Left ventricle myocardium inferior (tissue), 1 donor: ENCODE measurements around the gene FAM174C. TPM values are rescaled to one million over a fixed set of nuclear protein-coding genes. Genes with fewer than 3 reads are reported as not detected.

Source experiments
- DNase-seq: peaks from one replicate; pipeline ENCODE4 v3.0.0-alpha.2; 2020
- H3K27ac ChIP-seq: fragments of 200-600 bp; replicated peaks from 2 replicates; pipeline ENCODE4 v1.8.0; 2021
- H3K27me3 ChIP-seq: fragments of 200-600 bp; 2 replicates; pipeline ENCODE4 v1.8.0; 2021; ENCODE audit warnings: low read depth
- H3K36me3 ChIP-seq: fragments of 200-600 bp; 2 replicates; pipeline ENCODE4 v1.8.0; 2021
- H3K4me1 ChIP-seq: fragments of 200-600 bp; 2 replicates; pipeline ENCODE4 v1.8.0; 2021
- H3K4me3 ChIP-seq: fragments of 200-600 bp; 2 replicates; pipeline ENCODE4 v1.8.0; 2021; ENCODE audit warnings: mild to moderate bottlenecking, moderate library complexity
- H3K9me3 ChIP-seq: fragments of 200-600 bp; replicated peaks from 2 replicates; pipeline ENCODE4 v1.8.0; 2021
- CTCF ChIP-seq: fragments of 200-600 bp; IDR thresholded peaks from 2 replicates; pipeline ENCODE4 v1.8.0; 2021; ENCODE audit warnings: antibody characterized with exemption, mild to moderate bottlenecking, borderline replicate concordance
- intact Hi-C: fragments of 100-400 bp; cut with micrococcal nuclease; formaldehyde crosslinking; loops from one replicate; pipeline ENCODE4 v1.11.0; 2022
- total RNA-seq: library from RNA; stranded (reverse); fragmentation: NEBNext Ultra II Directional; extraction: Animal tissue kit (Norgen Biotek cat#: 25700); gene quantifications from one replicate; pipeline ENCODE4 v1.2.1, GENCODE V29; 2021
- donor health status: DM: no; HTN: yes; CAD: no; lungs with severe emphysema.

FAM174C gene
- total RNA-seq, 1 donor from 2014 or later = 12.4 TPM

DNA sequence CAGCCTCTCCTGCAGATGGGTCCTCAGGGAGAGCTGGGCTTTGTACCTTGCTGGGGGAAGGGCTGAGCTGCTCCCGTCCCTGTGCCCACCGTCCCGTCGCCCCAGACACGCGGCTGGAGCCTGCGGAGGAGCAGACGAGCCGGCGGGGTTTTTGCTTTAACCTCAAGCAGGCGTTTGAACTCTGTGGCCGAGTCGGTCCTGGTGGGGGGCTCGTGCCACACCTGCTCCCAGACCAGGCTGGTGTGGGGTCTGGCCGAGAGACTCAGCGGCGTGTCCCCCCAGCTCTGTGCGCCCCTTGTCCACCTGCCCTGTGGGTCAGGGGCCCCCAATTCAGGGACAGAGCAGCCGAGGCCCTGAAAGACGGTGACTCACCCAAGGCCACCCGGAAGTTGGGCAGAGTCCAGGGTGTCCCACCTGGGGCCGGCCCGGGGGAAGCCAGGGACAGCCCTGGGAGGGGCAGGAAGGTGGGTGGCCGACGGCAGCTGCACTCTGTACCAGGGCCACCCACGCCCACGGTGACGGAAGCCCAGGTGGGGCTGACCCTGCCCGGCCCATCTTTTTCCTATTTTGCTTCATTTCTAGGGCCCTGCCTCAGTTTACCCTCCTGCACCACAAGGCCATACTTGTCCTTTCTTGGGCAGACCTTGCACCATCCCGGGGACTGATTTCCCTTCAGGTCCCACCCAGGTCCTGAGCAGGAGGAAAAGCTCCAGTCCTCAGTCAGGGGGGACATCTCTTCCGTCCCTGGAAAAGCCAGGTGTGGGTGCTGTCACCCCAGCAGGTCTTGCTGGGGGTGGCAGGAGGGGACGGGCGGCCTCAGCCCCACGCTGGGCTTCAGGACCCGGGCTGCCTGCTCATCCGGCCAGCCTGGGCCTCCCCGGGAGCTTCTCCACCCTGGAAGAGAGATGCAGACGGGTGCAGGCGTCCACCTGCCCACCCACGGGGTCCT is 15.6 kb downstream of the FAM174C start:
- Histone ChIP-seq H3K27me3 (peaks cover 99% of the 10 kb centered on the region), H3K4me3 (no peak overlapping the region), H3K4me1 (peaks cover 17% of the 10 kb centered on the region), H3K36me3 (no peaks in the 10 kb centered on the region), H3K27ac (no peak overlapping the region), H3K9me3 (no peaks in the 10 kb centered on the region)
- intact Hi-C loops = no loop called here
- no peak for DNase-seq
- no peak for TF ChIP-seq CTCF

GRCh38 chr19:1291761-1292418 is 16.6 kb downstream of the FAM174C start:
- Histone ChIP-seq H3K4me3 (no peak overlapping the region), H3K27ac (no peak overlapping the region), H3K27me3 (peaks cover 100% of the 10 kb centered on the region), H3K36me3 (no peaks in the 10 kb centered on the region), H3K4me1 (peaks cover 11% of the 10 kb centered on the region), H3K9me3 (no peaks in the 10 kb centered on the region)
- intact Hi-C loops = no loop called here
- DNase-seq = no peak
- no peak for TF ChIP-seq CTCF

DNA sequence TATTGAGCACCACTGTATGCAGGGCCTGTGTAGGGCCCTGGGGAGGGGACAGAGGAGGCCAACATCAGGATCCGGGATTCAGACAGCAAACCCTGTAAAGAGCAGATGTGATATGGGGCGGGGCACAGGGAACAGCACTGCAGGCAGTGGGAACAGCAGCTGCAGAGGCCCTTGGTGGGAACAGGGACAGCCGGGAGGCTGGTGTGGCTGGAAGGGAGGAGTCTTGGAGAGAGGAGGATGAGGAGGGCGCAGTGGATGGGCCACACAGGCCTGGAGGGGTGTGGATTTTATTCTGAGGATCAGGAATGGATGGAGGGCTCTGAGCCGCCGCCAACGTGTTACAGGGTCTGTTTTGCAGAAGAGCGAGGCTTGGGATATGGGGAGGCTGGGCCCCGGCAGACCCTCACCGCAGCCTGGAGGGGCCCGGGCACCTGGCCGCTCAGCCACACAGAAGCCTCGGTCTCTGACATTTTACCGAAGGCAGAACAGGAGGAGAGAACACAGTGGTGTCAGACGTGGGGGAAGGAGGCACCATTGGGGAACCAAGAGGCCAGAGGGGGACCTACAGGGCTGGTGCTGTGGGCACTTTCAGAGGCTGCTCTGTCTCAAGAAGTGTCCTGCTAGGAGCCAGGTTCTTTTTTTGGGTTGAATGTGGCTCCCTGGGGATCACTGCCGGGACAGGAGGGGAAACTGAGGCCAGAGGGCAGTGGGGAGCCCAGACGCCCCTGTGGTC is 17.3 kb downstream of the FAM174C start:
- H3K4me3 ChIP-seq = no peak overlapping the region
- no peaks in the 10 kb centered on the region for H3K9me3 ChIP-seq
- H3K4me1 ChIP-seq = peaks cover 5% of the 10 kb centered on the region
- TF ChIP-seq CTCF = no peak
- no peak for DNase-seq
- H3K36me3 ChIP-seq = no peaks in the 10 kb centered on the region
- H3K27me3 ChIP-seq = peaks cover 93% of the 10 kb centered on the region
- intact Hi-C loops = no loop called here
- no peak overlapping the region for H3K27ac ChIP-seq

DNA sequence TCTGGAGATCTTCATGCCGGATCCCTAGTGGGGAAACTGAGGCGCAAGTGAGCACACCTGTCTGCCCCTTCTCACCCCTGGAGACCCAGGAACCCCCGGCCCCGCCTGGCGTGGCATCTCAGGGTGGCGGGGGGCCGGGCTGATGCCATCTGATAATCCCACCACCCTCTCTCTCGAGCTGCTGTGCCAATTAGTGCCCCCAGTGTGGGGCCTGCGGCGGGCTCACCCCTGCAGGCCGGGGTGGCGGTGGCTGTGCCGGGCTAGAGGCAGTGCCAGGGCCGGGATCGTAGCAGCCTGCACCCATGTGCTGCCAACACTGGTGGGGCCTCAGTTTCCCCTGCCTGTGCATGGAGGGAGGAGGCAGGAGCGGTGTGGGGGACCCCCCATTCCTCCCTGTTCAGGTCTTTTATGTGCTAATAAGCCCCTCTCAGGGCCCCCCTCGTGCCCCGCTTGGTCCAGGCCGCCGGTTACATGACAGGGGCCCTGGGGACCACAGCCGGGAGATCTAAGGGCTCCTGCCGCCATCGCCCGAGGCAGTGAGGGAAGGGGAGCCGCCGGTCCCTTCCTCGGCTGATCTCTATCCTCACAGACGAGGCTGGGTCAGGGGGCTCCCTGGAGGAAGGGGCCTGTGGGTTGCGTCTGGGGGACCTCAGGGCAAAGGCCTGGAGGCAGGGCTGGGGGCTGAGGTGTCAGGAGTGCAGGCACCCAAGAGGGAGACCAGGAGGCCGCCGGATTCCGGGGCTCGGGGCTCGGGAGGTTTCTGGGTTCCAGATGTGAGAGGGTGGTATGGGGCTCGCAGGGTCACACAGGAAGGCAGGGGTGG is 18.7 kb downstream of the FAM174C start:
- DNase-seq = no peak
- H3K36me3 ChIP-seq = no peaks in the 10 kb centered on the region

More for the DNA sequence above, 18.7 kb downstream of the FAM174C start:
- Histone ChIP-seq H3K4me3 (no peak overlapping the region), H3K27ac (no peak overlapping the region), H3K9me3 (no peaks in the 10 kb centered on the region), H3K4me1 (peaks cover 5% of the 10 kb centered on the region), H3K27me3 (peaks cover 79% of the 10 kb centered on the region)
- intact Hi-C loops = no loop called here
- TF ChIP-seq CTCF = no peak
